ENCODE results near the gene MTCP1.

MTCP1 gene

DNA sequence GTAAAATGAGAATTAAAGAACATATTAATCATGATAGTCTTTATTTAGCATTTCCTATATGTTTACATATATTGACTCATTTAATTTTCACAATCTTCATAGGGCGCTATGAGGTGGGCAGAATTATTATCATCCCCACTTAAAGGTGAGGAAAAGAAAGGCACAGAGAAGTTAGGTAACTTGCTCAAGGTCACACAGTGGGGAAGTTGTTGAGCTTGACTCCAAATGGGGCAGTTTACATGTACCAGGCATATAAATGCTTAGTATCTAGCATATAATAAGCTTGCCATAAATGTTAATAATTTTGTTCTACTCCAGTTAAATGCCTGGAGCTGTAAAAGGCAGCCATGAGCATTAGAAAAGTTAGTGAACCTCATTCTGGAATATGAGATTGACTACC, 1.5 kb downstream of the MTCP1 start:
- TF ChIP-seq, protein P1, sequence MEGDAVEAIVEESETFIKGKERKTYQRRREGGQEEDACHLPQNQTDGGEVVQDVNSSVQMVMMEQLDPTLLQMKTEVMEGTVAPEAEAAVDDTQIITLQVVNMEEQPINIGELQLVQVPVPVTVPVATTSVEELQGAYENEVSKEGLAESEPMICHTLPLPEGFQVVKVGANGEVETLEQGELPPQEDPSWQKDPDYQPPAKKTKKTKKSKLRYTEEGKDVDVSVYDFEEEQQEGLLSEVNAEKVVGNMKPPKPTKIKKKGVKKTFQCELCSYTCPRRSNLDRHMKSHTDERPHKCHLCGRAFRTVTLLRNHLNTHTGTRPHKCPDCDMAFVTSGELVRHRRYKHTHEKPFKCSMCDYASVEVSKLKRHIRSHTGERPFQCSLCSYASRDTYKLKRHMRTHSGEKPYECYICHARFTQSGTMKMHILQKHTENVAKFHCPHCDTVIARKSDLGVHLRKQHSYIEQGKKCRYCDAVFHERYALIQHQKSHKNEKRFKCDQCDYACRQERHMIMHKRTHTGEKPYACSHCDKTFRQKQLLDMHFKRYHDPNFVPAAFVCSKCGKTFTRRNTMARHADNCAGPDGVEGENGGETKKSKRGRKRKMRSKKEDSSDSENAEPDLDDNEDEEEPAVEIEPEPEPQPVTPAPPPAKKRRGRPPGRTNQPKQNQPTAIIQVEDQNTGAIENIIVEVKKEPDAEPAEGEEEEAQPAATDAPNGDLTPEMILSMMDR (IDR thresholded peaks at IDR 0.05; ENCODE audit: control insufficient read depth, insufficient read depth, low read depth, low read length, missing control alignments) = no peak
- no peak overlapping the region for H3K4me3 ChIP-seq (ENCODE audit: control insufficient read depth, low read depth, low read length)
- no peak for DNase-seq (ENCODE audit: low read depth)

DNA sequence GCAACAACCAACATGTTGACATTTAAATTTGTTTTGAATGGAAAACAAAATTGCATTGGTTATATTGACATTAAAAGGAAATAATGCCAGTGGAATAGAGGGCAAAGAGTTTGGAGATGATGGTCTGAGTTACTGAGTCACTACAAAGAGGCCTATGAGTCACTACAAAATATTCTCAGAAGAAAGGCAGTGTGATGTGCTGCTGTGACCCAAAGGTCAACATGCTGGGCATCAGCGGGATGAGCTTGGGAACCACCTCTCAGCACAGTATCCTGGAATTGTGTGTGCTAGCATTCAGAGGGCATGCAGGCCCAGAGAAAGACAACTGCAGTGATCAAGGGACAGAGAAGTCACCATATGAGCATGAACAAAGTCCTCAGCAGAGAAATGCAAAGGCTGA, 2.8 kb downstream of the MTCP1 start:
- no peak overlapping the region for H3K4me3 ChIP-seq (ENCODE audit: control insufficient read depth, low read depth, low read length)
- TF ChIP-seq, protein P1 (IDR thresholded peaks at IDR 0.05; ENCODE audit: control insufficient read depth, insufficient read depth, low read depth, low read length, missing control alignments) = no peak
- DNase-seq (ENCODE audit: low read depth) = peak; percentile 16

DNA sequence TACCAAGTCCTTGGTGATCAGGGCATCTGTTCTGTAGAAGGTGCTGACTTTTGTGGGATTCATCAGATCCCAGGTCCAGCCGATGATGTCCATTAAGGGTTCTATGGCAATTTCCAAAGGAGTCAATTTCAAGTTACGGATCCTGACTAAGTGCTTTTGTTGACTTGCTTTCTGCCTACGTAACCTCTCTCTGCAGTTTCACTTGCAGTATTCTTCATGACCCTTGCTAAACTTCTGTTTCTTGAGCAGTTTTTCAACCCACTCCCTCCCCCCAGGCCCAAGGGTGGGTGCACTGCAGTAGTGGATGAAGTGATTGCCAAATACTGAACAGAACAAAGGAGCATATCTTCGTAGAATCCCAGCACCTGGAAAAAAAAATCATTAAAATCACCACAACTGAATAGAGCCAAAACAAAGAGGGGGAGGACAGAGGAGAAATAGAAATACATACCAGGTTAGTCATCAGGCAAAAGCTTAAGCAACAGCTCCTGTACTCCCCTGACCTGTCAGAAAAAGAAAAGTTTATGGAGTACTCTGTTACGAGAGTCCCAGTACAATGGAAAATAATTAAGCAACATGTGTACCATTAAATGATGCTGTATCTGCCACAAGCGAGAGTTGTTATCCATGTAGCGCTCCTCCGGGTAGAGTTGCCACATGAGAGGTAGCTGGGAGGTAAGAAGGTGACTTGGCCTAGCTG, 5.8 kb downstream of the MTCP1 start:
- H3K4me3 ChIP-seq (ENCODE audit: control insufficient read depth, low read depth, low read length) = no peak overlapping the region
- TF ChIP-seq, protein P1 (IDR thresholded peaks at IDR 0.05; ENCODE audit: control insufficient read depth, insufficient read depth, low read depth, low read length, missing control alignments) = no peak
- DNase-seq (ENCODE audit: low read depth) = peak; percentile 16

DNA sequence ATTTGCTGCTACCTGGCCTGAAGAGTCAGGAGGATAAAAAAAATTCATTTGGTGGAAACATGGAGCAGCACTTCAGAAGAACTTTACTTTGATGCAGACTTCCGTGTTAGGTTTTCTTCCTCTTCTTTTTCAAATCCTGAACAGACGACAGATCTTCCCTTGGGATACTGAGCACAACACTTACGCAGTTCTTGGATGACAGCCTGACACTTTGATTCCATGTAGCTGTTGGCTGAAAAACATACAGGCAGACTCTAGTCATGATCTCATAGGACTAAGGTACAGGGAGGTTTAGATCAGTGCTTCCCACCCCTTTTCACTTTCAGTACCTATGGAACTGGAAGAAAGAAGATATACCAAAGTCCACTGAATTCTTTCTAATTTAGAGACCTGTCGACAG, 9.2 kb downstream of the MTCP1 start:
- TF ChIP-seq, protein P1 (IDR thresholded peaks at IDR 0.05; ENCODE audit: control insufficient read depth, insufficient read depth, low read depth, low read length, missing control alignments) = no peak
- no peak for DNase-seq (ENCODE audit: low read depth)
- no peak overlapping the region for H3K4me3 ChIP-seq (ENCODE audit: control insufficient read depth, low read depth, low read length)

DNA sequence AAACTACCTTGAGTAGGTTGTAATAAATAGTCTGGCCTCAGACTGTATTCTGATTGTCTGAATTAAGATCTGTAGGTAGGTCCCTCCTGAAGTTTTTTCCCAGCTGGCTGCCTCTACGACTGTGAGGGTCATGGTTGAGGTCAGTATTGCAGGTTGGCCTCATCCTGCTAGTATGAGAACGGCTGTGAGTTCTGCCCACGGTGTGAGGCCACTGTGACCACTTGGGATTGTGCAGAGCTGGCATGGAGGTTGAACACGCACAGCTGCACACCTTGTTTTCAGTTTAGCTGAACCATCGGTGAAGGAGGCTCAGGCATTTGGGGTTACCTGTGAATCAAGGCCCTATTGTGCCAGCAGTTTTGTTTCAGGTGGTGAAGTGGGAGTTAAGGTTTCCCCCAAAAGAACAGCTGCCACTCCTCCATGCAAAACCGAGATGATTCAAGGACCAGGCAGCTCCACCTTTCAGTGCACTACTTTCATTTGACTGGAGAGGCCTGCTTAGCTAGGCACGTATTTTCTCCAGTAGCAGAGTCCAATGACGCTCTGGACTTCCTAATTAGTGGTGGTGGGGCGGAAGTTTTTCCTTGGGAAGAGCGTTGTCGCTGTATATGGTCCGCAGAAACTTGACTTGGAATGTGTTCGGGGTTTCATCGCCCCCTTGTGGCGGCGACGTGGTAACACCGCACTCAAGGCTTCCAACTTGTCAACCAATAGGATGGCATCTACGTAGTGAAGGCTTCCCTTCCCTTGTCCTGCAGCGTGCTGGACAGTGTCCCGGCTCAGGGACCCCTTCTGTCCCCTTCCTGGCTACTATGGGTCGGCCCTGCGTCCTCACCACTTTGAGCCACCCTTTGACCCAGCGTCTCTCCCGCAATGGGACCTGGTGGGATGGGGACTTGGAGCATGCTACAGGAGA, 13.8 kb downstream of the MTCP1 start:
- TF ChIP-seq, protein P1 (IDR thresholded peaks at IDR 0.05; ENCODE audit: control insufficient read depth, insufficient read depth, low read depth, low read length, missing control alignments) = peak; percentile 73
- no peak overlapping the region for H3K4me3 ChIP-seq (ENCODE audit: control insufficient read depth, low read depth, low read length)
- peak; percentile 7 for DNase-seq (ENCODE audit: low read depth)

DNA sequence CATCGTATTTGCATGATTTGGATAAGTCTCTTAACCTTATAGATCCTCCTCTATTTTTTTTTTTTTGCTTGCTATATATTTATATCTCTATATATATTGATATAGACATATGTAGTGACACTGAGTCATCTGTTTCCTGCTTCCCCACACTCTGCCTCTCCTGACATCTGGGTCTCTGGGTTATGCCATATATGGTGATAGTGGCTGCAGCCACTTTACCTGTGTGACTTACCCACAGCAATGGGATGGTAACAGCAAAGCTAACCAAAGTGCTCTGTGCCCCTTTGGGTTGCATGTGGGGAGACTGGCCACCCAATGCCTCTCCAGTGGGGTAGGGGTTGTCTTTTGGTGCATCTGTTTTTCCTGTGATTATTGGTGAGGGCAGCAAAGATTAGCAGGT, 14.5 kb downstream of the MTCP1 start:
- TF ChIP-seq, protein P1 (IDR thresholded peaks at IDR 0.05; ENCODE audit: control insufficient read depth, insufficient read depth, low read depth, low read length, missing control alignments) = no peak
- no peak for DNase-seq (ENCODE audit: low read depth)

More for the DNA sequence above, 14.5 kb downstream of the MTCP1 start:
- no peak overlapping the region for H3K4me3 ChIP-seq (ENCODE audit: control insufficient read depth, low read depth, low read length)

Data from AG09309 (cell line).